Gastroesophageal sphincter (tissue), 3 donors: ENCODE data around the gene RFPL4A.

Experiments
- POLR2A ChIP-seq, 2 donors: fragments of 450-650 bp; IDR thresholded peaks; one replicate each; pipeline ENCODE4 v1.6.1; 2017; ENCODE audit warnings: antibody characterized with exemption in 2 of 2, mild to moderate bottlenecking in 2 of 2, moderate library complexity in 1 of 2
- TF ChIP-seq, protein P1 (sequence below), 4 experiments: fragments of 200-600 bp in 2 of 4; fragments of 450-650 bp in 2 of 4; sonication (generic) in 1 of 4; IDR thresholded peaks; one replicate each; pipeline ENCODE4 v1.5.1; 2017 to 2019; ENCODE audit warnings: antibody characterized with exemption in 4 of 4, mild to moderate bottlenecking in 2 of 4, moderate library complexity in 2 of 4

DNA sequence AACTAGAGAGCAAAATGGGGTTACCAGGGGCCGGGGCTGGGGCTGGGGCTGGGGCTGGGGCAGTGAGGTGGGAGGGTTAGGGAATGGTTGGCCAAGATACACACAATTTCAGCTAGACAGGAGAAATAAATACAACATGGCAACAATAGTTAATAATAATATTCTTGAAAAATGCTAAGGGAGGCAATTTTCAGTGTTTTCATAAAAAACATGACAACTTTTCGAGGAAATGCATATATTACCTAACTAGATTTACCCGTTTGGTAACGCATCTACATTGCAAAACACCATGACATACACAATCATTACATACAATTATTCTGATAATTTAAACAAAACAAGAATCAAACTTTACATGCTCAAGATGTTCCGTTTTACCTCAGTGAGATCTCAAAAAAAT, 22.2 kb downstream of the RFPL4A start:
- TF ChIP-seq, protein P1, sequence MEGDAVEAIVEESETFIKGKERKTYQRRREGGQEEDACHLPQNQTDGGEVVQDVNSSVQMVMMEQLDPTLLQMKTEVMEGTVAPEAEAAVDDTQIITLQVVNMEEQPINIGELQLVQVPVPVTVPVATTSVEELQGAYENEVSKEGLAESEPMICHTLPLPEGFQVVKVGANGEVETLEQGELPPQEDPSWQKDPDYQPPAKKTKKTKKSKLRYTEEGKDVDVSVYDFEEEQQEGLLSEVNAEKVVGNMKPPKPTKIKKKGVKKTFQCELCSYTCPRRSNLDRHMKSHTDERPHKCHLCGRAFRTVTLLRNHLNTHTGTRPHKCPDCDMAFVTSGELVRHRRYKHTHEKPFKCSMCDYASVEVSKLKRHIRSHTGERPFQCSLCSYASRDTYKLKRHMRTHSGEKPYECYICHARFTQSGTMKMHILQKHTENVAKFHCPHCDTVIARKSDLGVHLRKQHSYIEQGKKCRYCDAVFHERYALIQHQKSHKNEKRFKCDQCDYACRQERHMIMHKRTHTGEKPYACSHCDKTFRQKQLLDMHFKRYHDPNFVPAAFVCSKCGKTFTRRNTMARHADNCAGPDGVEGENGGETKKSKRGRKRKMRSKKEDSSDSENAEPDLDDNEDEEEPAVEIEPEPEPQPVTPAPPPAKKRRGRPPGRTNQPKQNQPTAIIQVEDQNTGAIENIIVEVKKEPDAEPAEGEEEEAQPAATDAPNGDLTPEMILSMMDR (IDR thresholded peaks at IDR 0.05), result no peak
- no peak for TF ChIP-seq POLR2A (IDR thresholded peaks at IDR 0.05)
